CD4-positive, alpha-beta T cell treated with Interleukin-6 for 4 hours (primary cell): ENCODE results near the gene LRRC28.
A peak's percentile ranks its signal among the peaks of the same experiment; 100 is the strongest.

Source experiments
- DNase-seq: peaks from one replicate; pipeline ENCODE4 v3.0.0-alpha.2; 2020; ENCODE audit warnings: mixed read lengths

Gene LRRC28

GRCh38 chr15:99424131-99424571 lies 172.9 kb downstream of the LRRC28 start:
- DNase-seq = no peak

GRCh38 chr15:99424978-99425656 lies 173.8 kb downstream of the LRRC28 start:
- peak; percentile 84 for DNase-seq

DNA sequence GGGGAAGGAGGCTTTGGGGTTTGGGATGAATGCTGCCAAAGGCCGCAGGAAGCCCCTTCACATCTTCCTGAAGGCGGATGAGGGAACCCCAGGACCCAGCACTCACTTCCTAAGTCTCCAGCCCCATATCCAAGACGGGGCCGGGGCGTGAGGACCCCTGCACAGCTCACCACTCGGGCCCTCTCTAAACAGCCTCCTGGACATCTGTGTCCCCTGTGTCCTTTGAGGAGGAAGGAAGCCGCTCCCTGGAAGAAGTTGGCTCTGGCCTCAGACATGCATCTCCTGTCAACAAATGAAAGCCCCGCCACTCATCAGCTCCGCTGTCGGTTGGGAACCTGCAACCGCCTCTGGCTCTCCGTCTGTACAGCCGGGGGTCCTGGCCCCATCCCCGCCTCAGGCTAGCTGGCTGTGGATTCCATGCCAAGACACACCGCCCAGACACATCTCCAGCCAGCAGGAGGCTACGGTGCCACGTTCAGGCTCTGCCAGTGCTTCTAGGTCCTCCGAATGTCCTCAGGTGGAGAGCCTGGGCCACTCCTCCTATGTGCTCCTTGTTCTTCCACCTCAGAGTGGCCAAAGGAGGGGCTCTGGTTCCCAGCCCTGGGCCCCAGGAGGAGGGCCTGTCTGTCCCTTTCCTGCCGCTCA lies 174.5 kb downstream of the LRRC28 start:
- DNase-seq = no peak

GRCh38 chr15:99426431-99427105 lies 175.3 kb downstream of the LRRC28 start:
- no peak for DNase-seq

- no peak for DNase-seq
Observed at GRCh38 chr15:99427210-99427609, 175.9 kb downstream of the LRRC28 start.

DNA sequence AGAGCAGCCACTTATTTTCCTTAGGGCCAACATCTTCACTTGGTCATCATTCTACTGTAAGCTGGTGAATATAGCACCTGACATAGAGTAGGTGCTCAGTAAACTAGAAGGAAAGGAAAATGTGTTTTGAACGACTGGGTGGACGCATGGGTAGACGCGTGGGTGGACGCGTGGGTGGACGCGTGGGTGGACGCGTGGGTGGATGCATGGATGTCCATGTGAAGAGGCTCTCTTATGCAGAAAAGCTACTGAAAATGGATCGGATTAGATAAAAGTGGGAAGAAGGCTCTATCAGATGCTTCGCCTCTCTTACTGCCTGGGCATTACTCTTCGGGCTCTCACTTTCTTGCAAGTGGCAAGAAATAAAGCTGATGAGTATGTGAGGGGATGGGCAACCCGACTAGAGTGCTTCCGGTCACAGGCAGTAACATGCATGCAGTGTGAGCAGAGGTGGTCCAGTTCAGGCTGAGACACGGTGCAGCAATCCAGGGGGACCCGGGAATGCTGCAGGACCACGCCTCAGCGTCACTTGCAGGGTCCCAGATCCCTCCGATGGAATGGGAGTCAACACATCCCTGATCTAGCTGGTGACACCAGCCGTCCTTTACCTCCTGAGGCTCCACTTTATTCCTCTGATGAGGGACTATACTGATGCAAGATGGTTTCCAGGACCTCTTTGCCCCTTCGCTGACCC lies 176.5 kb downstream of the LRRC28 start:
- DNase-seq = no peak

- DNase-seq = no peak
Observed at GRCh38 chr15:99429681-99430081, 178.4 kb downstream of the LRRC28 start.

DNA sequence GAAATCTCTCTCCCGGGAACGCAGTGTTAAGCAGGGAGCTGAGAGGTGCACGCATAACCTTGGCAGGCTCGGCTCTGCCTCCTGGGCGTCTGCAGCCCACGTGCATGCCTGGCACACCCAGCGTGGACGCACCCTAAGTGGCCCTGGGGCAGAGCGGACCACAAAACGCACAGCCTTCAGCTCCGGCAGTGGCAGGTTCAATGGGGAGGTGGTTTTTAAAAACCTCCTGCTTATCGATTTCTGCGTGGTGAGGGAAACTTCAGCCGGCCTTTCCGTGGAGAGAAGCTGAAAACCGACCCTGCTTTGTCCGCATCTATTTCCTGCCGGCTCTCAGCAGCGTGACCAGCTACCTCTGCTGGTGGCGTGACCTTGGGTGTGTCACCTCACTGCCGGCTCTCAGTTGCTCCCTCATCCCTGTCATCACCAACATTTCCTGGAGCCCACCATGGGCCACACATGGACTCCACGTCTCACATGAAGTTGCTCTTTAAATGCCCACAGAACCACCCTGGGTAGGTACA lies 179.7 kb downstream of the LRRC28 start:
- no peak for DNase-seq

DNA sequence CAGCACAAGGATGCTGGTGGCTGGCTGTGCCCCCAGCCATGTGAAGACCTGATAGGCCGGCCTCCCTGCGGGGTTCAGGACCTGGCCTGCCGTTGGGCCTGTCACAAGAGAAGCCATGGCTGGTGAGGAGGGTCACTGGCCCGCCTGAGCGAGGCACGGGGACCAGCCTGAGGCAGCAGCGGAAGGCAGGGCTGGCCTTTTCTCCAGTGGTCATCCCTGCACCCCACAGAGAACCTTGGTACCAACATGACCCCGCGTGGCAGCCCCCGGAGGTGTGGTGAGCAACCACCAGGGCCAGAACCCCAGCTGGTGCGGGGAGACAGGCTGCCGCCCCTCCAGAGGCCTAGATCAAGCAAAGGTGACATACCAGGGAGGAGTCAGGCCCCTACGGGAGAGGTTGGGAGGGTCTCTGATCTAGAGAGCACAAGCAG lies 180.4 kb downstream of the LRRC28 start:
- DNase-seq = no peak

GRCh38 chr15:99432271-99433025 lies 181.2 kb downstream of the LRRC28 start:
- DNase-seq = no peak

GRCh38 chr15:99433026-99433756 lies 181.9 kb downstream of the LRRC28 start:
- DNase-seq = peak; percentile 60

- DNase-seq = no peak
Observed at GRCh38 chr15:99433757-99434450, 182.6 kb downstream of the LRRC28 start.

DNA sequence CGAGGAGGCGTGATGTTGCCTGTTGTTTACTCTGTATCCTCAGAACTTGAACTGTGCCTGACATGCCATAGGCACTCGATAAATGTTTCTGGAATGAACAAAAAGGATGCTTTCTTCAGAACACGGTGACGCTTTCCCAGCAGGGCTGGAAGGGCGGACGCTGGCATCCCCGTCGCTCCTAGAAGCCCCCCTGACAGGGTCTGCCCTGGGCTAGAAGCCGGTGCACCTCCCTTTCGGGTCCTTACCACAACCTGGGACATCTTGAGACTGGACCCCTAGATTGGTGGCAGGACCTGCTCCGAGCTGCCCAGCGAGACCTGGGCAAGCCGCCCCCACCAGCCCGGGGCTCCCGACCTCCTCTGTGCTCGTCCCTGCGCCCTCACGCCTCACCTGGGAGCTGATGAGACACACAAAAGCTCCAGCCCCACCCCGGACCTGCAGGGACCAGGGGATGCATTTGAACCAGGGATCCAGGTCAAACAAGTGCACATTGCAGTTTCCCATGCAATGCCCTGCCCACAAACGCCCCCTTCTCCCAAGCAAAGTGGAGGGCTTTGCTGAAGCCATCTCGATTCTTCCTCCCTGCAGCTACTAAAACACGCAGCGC lies 183.3 kb downstream of the LRRC28 start:
- DNase-seq = no peak

DNA sequence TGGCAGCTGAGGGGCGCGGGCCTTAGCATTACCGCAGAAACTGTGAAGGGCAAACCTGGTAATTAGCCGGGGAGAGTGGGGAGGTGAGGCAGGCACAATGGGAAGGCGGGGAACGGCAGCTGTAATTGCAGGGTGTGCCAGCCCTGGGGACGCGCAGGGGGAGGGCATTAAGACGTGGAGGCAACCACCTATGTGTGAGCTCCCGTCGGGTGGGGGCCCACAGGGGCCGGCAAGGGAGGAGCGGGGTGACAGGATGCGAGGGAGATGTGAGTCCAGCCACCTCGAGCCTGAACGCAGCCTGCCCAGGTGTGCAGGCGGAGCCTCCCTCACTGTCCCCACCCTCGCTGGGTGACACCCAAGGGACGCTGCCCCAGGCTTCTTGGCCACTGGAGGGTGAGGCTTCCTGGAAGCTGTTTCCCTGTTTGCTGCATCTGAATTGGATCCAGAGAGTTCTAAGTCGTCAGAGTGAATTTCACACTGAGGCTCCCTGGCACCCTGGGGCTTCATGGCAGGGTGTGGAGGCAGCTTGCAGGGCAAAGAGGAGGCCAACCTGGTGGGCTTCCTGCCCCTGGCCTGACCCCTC lies 183.9 kb downstream of the LRRC28 start:
- DNase-seq = no peak

DNA sequence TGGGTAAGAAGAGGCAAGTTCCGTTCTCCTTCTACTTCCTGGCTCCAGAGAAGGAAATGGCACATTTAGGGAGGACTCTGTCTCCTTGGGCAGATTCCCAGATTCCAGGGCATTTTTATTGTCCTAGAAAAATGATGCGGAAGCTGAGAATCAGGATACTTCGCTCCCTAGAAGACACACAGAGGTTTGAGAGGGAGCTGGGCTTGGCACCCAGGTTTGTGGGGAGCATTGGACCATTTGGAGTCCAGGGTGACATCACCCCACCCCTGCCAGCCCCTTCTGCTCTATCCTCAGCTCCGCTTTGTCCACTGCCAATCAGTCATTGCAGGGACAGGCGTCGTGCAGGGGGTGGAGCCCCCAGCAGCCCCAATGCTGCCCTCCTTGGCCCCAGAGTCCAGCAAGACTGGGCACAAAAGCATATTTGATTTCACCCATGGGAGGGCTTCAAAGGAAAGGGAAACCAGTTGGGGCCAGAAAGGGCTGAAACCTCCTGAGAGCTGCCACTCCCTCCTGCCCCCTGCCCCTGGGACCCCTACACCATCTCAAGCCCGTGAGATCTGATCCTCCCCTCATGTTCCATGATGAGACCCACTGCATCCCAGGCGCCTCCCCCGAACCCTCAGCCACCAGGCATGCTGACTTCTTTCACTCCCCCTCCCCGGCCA lies 184.7 kb downstream of the LRRC28 start:
- DNase-seq = no peak

DNA sequence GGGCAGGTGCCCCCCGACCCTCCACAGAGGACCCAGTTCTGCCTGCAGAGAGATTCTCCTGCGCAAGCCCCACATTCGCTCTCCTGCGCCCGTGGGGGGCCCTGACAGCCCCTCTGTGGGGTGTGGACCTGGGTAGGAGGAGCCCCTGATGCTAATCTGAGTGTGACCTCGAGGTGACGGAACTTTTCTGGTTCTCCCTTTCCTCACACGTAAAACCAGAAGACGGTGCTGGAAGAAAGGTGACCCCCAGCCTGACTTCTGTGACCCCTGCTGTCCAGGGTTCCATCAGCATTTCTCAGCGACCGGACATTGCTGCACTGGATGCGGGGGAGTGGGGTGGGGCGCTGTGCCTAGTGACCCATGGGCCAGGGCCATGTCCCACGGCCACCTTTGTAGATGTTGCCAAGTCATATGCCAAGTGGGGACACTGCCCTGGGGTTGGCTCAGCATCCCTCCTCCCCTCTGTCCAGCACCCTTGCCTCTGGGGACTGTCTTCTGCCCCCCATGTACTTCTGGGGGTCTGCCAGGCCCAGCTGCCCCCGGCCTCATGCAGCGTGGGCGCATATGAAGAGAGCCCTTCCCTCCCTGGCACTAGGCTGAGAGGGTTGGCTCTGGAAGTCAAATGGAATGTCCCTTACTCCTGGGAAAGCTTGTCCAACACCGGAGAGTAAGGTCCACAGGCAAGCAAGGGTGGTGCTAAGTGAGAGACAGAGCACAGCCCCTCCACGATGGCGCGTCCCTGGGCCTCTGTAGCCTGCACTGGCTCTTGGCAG lies 185.4 kb downstream of the LRRC28 start:
- DNase-seq = no peak

- DNase-seq = no peak
Observed at GRCh38 chr15:99437315-99438223, 186.3 kb downstream of the LRRC28 start.

DNA sequence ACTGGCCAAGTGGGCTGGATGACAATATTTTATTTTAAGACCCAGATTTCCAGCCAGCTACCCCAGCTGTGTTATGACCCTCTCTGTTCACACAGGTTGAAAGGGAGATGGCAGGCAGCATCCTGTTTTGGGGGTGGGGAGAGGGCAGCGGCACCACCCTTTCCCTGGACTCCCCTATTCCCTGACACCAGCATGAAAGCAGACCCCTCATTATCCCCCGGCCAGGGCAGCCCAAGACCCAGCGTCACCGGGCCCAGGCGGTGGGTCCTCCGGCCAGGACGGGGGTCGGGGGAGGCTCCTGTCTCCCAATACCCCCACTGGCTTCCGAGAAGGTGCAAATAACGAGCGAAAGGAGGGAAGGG lies 186.9 kb downstream of the LRRC28 start:
- DNase-seq = no peak
